Astrocyte (in vitro differentiated cells and primary cell): ENCODE measurements around the gene COL4A6. TPM values are rescaled to one million over a fixed set of nuclear protein-coding genes. Genes with fewer than 3 reads are reported as not detected.

Experiments
- DNase-seq: peaks from one replicate; pipeline ENCODE4 v3.0.0-alpha.2; 2010; ENCODE audit warnings: low read depth
- FAIRE-seq: peaks from 2 replicates; lab custom pipeline; 2011; peaks lifted over from hg19 to GRCh38; lab: Jason Lieb, UNC
- H2AFZ ChIP-seq: 2 replicates; pipeline ENCODE4 v1.6.0; 2012; ENCODE audit warnings: low read depth, low read length, inconsistent platforms
- H3K27ac ChIP-seq: 2 replicates; pipeline ENCODE4 v1.5.1; 2011; ENCODE audit warnings: low read depth, low read length, inconsistent platforms
- H3K27me3 ChIP-seq: 2 replicates; pipeline ENCODE4 v1.6.0; 2011; ENCODE audit warnings: low read length, inconsistent platforms; ENCODE audit not compliant: insufficient read depth
- H3K36me3 ChIP-seq: 2 replicates; pipeline ENCODE4 v1.5.1; 2011; ENCODE audit warnings: low read length, inconsistent platforms; ENCODE audit not compliant: insufficient read depth
- H3K4me1 ChIP-seq: 2 replicates; pipeline ENCODE4 v1.5.1; 2011; ENCODE audit warnings: low read length, inconsistent platforms; ENCODE audit not compliant: insufficient read depth
- H3K4me2 ChIP-seq: 2 replicates; pipeline ENCODE4 v1.6.0; 2012; ENCODE audit warnings: low read length, inconsistent platforms
- H3K4me3 ChIP-seq: 2 replicates; pipeline ENCODE4 v1.5.1; 2011; ENCODE audit warnings: low read depth, mild to moderate bottlenecking, low read length, inconsistent platforms; ENCODE audit not compliant: insufficient read depth
- H3K79me2 ChIP-seq: 2 replicates; pipeline ENCODE4 v1.6.0; 2012; ENCODE audit warnings: mild to moderate bottlenecking, low read length, inconsistent platforms; ENCODE audit not compliant: insufficient read depth
- H3K9ac ChIP-seq: 2 replicates; pipeline ENCODE4 v1.6.0; 2012; ENCODE audit warnings: mild to moderate bottlenecking, low read length, inconsistent platforms
- H3K9me3 ChIP-seq: 2 replicates; pipeline ENCODE4 v1.5.1; 2012; ENCODE audit warnings: low read depth, mild to moderate bottlenecking, low read length, inconsistent platforms; ENCODE audit not compliant: insufficient read depth
- H4K20me1 ChIP-seq: 2 replicates; pipeline ENCODE4 v1.6.0; 2012; ENCODE audit warnings: low read length, inconsistent platforms; ENCODE audit not compliant: insufficient read depth
- H3K27ac Mint-ChIP-seq: one replicate; pipeline ENCODE4 v1.8.0; 2021; ENCODE audit warnings: mild to moderate bottlenecking, mixed read lengths; ENCODE audit not compliant: unreplicated experiment
- H3K27me3 Mint-ChIP-seq: one replicate; pipeline ENCODE4 v1.8.0; 2021; ENCODE audit warnings: low read depth, mixed read lengths; ENCODE audit not compliant: unreplicated experiment
- H3K36me3 Mint-ChIP-seq: one replicate; pipeline ENCODE4 v1.8.0; 2021; ENCODE audit warnings: low read depth, mixed read lengths; ENCODE audit not compliant: unreplicated experiment
- H3K4me1 Mint-ChIP-seq: one replicate; pipeline ENCODE4 v1.8.0; 2021; ENCODE audit warnings: low read depth, mixed read lengths; ENCODE audit not compliant: unreplicated experiment
- H3K4me3 Mint-ChIP-seq: one replicate; pipeline ENCODE4 v1.8.0; 2021; ENCODE audit warnings: mild to moderate bottlenecking, moderate library complexity, mixed read lengths; ENCODE audit not compliant: unreplicated experiment
- H3K9me3 Mint-ChIP-seq: one replicate; pipeline ENCODE4 v1.8.0; 2021; ENCODE audit warnings: mild to moderate bottlenecking, mixed read lengths; ENCODE audit not compliant: unreplicated experiment
- CTCF ChIP-seq: IDR thresholded peaks from 2 replicates; pipeline ENCODE4 v1.5.1; 2011; ENCODE audit warnings: low read depth, mild to moderate bottlenecking, inconsistent platforms, low read length, moderate library complexity; ENCODE audit not compliant: insufficient read depth
- EZH2 ChIP-seq: IDR thresholded peaks from 2 replicates; pipeline ENCODE4 v1.6.1; 2012; ENCODE audit warnings: mild to moderate bottlenecking, low read length, inconsistent platforms; ENCODE audit not compliant: insufficient read depth
- total RNA-seq: library from RNA; stranded (reverse); gene quantifications from 2 replicates; pipeline ENCODE4 v1.2.1, GENCODE V29; 2021

COL4A6 gene
- total RNA-seq, 1 donor from 2014 or later = 8.1 TPM

DNA sequence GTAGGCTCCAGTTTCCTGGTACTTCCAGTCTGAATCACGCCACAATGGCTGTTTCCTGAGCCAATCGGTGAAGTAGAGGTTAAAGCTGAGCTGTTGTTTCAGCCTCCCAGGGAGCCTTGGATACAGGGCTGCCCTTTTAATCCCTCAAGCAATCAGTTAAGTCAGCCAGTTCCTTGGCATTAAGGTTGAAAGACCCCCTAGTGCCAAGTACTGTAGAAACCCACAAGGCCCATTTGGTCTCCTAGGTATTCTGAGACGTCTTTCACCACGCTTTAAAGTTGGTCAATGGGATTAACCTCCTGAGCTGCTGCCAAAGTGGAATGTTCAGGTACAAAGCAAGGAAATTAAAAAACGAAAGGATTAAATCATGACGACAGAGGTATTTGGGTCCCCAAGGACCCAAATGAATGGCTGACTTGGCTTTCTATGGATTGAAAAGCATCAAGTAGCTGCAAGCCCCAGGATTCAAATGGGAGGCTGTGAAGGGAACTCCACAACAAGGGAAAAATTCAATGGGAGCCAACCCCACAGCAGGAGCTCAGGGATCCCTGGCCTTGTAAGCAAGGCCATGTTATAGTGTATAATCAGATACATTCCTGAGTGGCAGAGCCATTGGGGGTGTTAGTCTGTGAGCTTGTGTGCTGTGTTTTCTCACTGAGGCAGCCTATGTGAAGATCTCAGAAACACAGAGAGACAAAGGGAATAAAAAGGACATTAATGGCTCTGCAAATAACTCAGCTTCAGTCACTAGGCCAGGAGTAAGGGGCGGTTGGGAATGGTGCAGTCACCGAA lies 260.7 kb downstream of the COL4A6 start:
- H3K9ac ChIP-seq = no peak overlapping the region
- H3K27ac ChIP-seq = peak overlapping the region; percentile 6
- Mint-ChIP-seq H3K4me1 (peaks cover 8% of the 10 kb centered on the region), H3K27ac (no peak overlapping the region), H3K9me3 (no peaks in the 10 kb centered on the region), H3K36me3 (no peaks in the 10 kb centered on the region), H3K4me3 (no peak overlapping the region), H3K27me3 (peaks cover 3% of the 10 kb centered on the region)
- no peak overlapping the region for H3K4me3 ChIP-seq
- no peaks in the 10 kb centered on the region for H3K79me2 ChIP-seq
- H3K4me2 ChIP-seq = peak overlapping the region; percentile 15
- no peaks in the 10 kb centered on the region for H3K27me3 ChIP-seq
- peak; percentile 21 for DNase-seq
- FAIRE-seq = peak; percentile 26
- H3K36me3 ChIP-seq = no peaks in the 10 kb centered on the region
- H4K20me1 ChIP-seq = no peaks in the 10 kb centered on the region
- peaks cover 23% of the 10 kb centered on the region for H3K4me1 ChIP-seq
- no peak overlapping the region for H2AFZ ChIP-seq
- TF ChIP-seq CTCF (no peak), EZH2 (no peak)
- no peaks in the 10 kb centered on the region for H3K9me3 ChIP-seq

DNA sequence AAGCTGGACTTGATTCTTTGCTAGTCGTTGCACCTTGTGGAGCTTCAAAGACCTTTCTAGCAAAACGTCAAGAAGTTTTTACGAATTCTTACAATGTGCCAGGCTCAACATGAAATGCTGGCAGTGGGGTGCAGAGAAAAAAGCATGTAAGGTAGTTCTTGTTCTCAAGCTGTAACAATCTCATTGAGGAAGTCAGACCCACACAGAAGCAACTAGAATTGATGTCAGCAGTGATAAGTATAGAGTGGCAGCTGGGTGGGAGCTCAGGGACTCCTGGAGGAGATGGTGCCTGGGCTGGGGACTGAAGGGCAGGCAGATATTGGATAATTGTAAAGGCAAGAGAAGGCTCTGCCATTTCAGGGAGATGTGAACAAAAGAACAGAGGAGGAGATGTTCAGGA lies 264.3 kb downstream of the COL4A6 start:
- H3K9me3 Mint-ChIP-seq = no peaks in the 10 kb centered on the region
- H3K4me1 Mint-ChIP-seq = peaks cover 8% of the 10 kb centered on the region
- TF ChIP-seq EZH2 (no peak), CTCF (no peak)
- Histone ChIP-seq H3K9me3 (no peaks in the 10 kb centered on the region), H3K9ac (no peak overlapping the region), H3K36me3 (no peaks in the 10 kb centered on the region), H3K4me2 (no peak overlapping the region), H3K27ac (no peak overlapping the region), H4K20me1 (no peaks in the 10 kb centered on the region), H3K4me3 (no peak overlapping the region), H3K27me3 (no peaks in the 10 kb centered on the region), H3K4me1 (peaks cover 23% of the 10 kb centered on the region), H2AFZ (no peak overlapping the region), H3K79me2 (no peaks in the 10 kb centered on the region)
- no peak for DNase-seq
- no peak overlapping the region for H3K4me3 Mint-ChIP-seq
- H3K36me3 Mint-ChIP-seq = no peaks in the 10 kb centered on the region
- no peak for FAIRE-seq
- H3K27me3 Mint-ChIP-seq = peaks cover 3% of the 10 kb centered on the region
- no peak overlapping the region for H3K27ac Mint-ChIP-seq

GRCh38 chrX:108171671-108172070 lies 266.6 kb downstream of the COL4A6 start:
- Histone ChIP-seq H3K27ac (no peak overlapping the region), H3K27me3 (no peaks in the 10 kb centered on the region), H4K20me1 (no peaks in the 10 kb centered on the region), H3K9ac (no peak overlapping the region), H3K4me1 (peaks cover 18% of the 10 kb centered on the region), H3K9me3 (no peaks in the 10 kb centered on the region), H3K79me2 (no peaks in the 10 kb centered on the region), H3K36me3 (no peaks in the 10 kb centered on the region), H3K4me3 (no peak overlapping the region), H3K4me2 (no peak overlapping the region), H2AFZ (no peak overlapping the region)
- TF ChIP-seq EZH2 (no peak), CTCF (no peak)
- no peak overlapping the region for H3K4me3 Mint-ChIP-seq
- no peaks in the 10 kb centered on the region for H3K36me3 Mint-ChIP-seq
- H3K4me1 Mint-ChIP-seq = peaks cover 3% of the 10 kb centered on the region
- H3K27ac Mint-ChIP-seq = no peak overlapping the region
- H3K9me3 Mint-ChIP-seq = no peaks in the 10 kb centered on the region
- DNase-seq (no peak), FAIRE-seq (peak; percentile 13)
- H3K27me3 Mint-ChIP-seq = peaks cover 3% of the 10 kb centered on the region
